Skin of body (tissue), 2 donors: ENCODE results near the gene TBC1D2B. TPM values are rescaled to one million over a fixed set of nuclear protein-coding genes. Genes with fewer than 3 reads are reported as not detected.
A peak's percentile ranks its signal among the peaks of the same experiment; 100 is the strongest.

ENCODE experiments used
- DNase-seq: peaks from one replicate; lab custom pipeline; 2025; lab: John Stamatoyannopoulos, UW
- total RNA-seq: library from RNA; depleted of rRNA; stranded (reverse); fragments of >200 nt; gene quantifications from one replicate; pipeline ENCODE4 v1.2.3, GENCODE V29; 2014

The TBC1D2B gene
- total RNA-seq, 1 donor from 2014 or later: 67.1 TPM

GRCh38 chr15:78054966-78055365 is 22.5 kb downstream of the TBC1D2B start:
- no peak for DNase-seq

GRCh38 chr15:78054518-78054917 is 23.0 kb downstream of the TBC1D2B start:
- no peak for DNase-seq

- DNase-seq: no peak
Observed at GRCh38 chr15:78052545-78052944, 25.0 kb downstream of the TBC1D2B start.

- no peak for DNase-seq
Observed at GRCh38 chr15:78052001-78052401, 25.5 kb downstream of the TBC1D2B start.

GRCh38 chr15:78051596-78051995 is 25.9 kb downstream of the TBC1D2B start:
- DNase-seq: no peak

GRCh38 chr15:78050826-78051225 is 26.7 kb downstream of the TBC1D2B start:
- no peak for DNase-seq

GRCh38 chr15:78050441-78050809 is 27.1 kb downstream of the TBC1D2B start:
- DNase-seq: no peak

GRCh38 chr15:78049691-78050440 is 27.6 kb downstream of the TBC1D2B start:
- peak; percentile 25 for DNase-seq

DNA sequence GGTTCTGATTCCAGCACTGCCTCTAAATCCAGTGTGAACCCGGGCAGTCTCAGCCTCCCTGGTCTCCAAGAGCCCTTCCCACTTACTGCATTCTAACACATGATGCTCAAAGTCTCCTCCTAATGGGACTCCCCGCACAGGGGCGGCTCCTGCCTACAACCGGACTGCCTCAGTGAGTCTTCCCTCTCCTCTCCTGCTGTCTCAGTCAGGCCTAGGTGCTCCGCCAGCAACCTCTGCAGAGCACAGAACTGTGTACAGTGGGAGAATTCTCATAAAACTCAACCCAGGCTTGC is 28.9 kb downstream of the TBC1D2B start:
- no peak for DNase-seq

- DNase-seq: peak; percentile 95
Observed at GRCh38 chr15:78047761-78048627, 29.5 kb downstream of the TBC1D2B start.

GRCh38 chr15:78046796-78047341 is 30.6 kb downstream of the TBC1D2B start:
- no peak for DNase-seq

- DNase-seq: no peak
Observed at GRCh38 chr15:78045189-78045588, 32.3 kb downstream of the TBC1D2B start.

DNA sequence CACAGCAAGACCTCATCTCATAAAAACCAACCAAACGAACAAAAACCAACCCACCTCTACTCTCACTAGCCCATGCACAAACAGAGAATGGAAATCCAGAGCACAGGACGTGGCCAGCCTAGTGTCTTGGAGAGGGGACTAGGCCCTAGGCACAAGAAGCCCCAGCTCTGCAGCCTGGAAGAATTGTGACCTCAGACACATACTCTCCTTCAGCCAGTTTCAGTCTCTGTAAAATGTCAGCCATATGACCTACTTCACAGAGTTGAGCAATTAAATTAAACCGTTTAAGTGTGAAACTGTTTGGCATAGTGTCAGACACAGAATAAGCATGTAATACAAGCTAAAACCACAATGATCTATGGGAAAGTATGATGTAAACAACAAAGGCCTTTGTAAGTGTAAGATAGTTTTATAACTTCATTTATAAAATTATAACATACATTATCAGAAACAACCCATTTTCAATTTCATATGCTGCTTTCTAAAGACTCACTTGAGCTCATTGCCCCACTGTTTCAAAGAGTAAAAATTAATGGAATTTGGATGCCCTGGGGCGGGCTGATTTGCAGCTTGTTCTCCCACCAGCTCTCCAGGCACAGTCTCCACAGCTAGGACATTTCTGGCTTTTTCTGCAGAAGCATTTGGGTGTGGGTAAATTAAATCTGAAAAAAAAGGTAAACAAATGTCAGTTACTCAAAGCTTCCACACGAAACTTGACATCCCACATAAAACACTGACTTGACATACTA is 32.9 kb downstream of the TBC1D2B start:
- DNase-seq: peak; percentile 56

DNA sequence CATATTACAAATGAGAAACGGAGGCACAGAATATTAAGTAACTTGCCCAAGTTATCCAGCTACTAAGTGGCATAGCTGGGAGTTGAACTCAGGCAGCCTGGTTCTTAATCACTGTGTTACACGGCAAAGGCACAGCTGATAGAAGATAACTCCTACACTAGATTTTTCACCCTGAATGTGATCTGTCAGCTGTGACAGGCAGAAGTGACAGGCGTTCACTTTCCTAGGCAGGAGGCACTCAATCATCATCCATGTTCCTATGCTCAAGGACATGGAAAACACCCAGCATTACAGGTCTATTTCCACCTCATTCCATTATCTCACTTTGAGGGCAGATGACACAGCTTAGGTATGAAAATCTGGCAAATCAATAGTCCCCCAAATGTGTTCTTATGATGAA is 35.6 kb downstream of the TBC1D2B start:
- DNase-seq: no peak

GRCh38 chr15:78040653-78041244 is 36.8 kb downstream of the TBC1D2B start:
- DNase-seq: no peak

- DNase-seq: no peak
Observed at GRCh38 chr15:78038585-78039247, 38.8 kb downstream of the TBC1D2B start.

DNA sequence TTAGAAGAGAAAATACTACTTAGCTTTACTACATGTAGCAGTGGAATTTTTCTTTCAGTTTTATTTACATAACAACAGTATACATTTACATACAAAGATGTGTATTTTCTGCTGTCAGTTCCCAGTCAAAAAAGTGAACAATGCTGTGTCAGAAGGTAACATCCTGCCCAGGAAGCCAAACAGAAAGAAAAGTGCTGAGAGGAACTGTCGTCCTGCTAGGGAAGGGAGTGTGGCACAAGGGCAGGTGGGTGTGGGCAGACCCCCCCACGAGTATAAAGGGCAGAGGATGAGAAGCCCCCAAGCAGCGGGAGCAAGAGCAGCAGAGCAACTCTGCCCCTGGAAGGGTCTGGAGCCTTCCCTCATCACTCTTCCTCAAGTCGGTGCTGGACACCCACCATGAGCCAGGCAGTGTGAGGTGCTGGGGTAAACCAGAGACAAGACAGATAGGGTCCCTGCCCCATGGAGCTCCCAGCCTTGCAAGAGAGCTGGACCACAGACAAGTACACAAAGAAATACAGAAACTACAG is 39.7 kb downstream of the TBC1D2B start:
- DNase-seq: no peak

- no peak for DNase-seq
Observed at GRCh38 chr15:78037328-78037727, 40.2 kb downstream of the TBC1D2B start.

DNA sequence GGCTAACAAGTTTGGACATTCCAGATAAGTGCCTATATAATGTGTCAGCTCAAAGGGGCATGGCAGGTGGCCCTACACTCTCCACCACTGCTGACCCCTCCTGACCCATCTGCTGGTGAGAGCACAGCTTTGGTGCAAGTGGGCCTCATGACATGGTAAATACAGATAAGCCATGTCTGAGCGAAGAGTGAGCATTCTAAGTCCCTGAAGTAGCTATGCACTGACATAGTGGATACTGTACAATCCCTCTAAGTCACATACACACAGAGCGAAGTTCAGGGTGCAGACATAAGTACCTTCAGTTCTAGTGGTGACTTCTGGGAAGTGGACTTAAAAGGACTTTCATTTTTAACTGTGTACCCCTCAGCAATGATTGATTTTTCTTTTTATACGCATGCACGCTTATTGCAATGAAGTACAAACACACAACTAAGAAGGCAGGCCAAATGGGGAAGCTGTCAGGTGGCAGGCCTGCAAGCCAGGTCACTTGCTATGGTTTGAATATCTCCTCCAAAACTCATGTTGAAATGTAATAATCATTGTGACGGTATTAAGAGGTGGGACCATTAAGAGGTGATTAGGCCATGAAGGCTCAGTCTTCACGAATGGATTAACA is 41.5 kb downstream of the TBC1D2B start:
- no peak for DNase-seq

DNA sequence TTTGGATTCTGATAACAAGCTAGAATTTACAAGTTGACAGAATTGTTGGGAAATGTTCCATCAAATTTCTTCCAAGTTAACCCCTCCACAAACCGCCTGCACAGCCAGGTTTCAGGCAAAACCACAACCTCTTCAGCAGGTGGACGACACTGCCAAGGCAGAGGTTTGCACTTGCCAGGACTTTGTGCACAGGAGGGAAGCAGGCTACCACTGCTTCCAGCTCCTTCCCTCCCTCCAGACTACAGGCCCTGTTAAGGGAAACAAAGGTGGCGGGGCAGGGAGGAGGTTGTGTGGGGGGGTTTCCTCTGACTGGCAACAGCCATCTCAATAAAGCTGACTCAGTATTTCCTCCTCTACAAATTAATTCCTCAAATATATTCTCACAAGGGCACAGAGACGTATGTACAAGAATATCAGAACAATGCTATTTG is 42.2 kb downstream of the TBC1D2B start:
- no peak for DNase-seq
